NB4 (cell line): ENCODE data around the gene FRMPD1.

Source experiments
- DNase-seq: peaks from one replicate; pipeline ENCODE4 v3.0.0; 2010; ENCODE audit warnings: low read depth
- H3K4me3 ChIP-seq: one replicate; pipeline ENCODE4 v1.5.1; 2011; ENCODE audit warnings: mild to moderate bottlenecking, low read depth, low read length, moderate library complexity
- CTCF ChIP-seq: IDR thresholded peaks from one replicate; pipeline ENCODE4 v1.5.1; 2012; ENCODE audit warnings: low read depth, low read length
- MAX ChIP-seq: IDR thresholded peaks from 2 replicates; pipeline ENCODE4 v1.6.1; 2011; ENCODE audit warnings: low read depth, low read length
- MYC ChIP-seq: IDR thresholded peaks from 2 replicates; pipeline ENCODE4 v1.6.1; 2011; ENCODE audit warnings: low read depth, low read length
- POLR2A ChIP-seq: IDR thresholded peaks from 2 replicates; pipeline ENCODE4 v1.6.1; 2011; ENCODE audit warnings: mild to moderate bottlenecking; ENCODE audit not compliant: insufficient read length; ENCODE audit errors: extremely low read depth

Gene FRMPD1

DNA sequence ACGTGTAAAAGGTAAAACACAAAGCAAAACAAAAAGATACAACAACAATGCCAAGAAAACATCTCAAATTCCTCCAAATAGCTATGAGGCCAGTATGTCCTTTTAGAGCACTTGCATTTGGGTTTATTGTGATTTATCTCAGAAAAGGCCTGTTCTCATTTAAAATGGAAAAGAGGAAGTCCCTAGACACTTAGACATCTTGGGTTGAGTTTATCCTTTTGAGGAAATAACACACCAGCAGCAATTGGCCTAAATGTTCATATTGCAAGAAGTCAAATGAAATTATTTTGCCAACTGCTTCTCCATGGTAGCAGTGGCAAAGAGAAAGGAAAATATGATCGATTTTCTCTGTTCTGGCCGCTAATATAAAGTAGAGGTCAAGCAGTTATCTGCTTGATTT is 59.3 kb downstream of the FRMPD1 start:
- TF ChIP-seq MAX (no peak), POLR2A (no peak), CTCF (no peak), MYC (no peak)
- H3K4me3 ChIP-seq: no peak overlapping the region
- DNase-seq: peak; percentile 14

DNA sequence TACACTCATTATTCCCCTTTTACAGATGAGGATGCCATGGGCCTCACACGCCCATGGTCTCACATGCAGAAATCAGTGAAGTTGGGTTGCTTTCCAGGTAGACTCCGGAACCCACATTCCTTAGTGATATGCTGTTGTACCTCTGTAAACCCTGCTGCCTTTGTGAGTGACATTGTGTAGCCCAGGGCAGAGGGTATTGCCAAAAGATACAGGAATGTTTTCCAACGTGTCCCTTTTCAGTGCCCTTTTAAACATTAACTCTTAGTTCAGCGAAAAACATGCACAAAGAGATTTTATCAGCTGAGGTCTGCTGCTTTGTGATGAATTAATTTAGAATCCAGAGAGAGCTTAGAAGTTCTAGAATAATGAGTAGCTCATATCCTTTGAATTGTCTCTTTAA is 64.5 kb downstream of the FRMPD1 start:
- TF ChIP-seq POLR2A (no peak), CTCF (no peak), MYC (no peak), MAX (no peak)
- no peak for DNase-seq
- no peak overlapping the region for H3K4me3 ChIP-seq

DNA sequence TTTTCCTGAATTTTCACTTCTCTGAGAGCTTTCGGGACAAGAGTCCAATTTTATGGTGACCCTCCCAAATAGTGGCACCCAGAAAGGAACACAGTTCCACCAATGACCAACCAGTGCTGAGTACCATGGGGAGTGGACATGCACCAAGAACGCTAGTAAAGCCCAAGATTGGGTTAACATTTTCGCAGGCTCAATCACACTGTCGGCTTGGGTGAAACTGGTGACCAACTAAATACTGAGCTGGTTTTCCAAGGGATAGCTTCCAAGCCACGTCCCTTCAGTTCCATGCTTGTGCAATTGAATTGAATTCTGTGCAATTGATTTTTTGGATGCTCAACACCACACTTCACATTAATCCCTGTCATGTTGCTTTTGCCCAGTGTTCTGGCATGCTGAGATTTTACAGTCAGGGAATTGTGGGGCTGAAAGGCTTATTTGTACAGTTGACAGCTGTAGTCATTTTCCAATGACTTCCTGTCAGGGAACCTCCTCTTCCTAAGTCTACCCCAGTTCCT is 65.3 kb downstream of the FRMPD1 start:
- no peak overlapping the region for H3K4me3 ChIP-seq
- DNase-seq: no peak
- no peak for TF ChIP-seq CTCF
- no peak for TF ChIP-seq POLR2A
- TF ChIP-seq MAX: no peak
- no peak for TF ChIP-seq MYC

- TF ChIP-seq CTCF: no peak
- TF ChIP-seq MYC: no peak
- TF ChIP-seq MAX: peak; percentile 76
- no peak for TF ChIP-seq POLR2A
- DNase-seq: peak; percentile 2
- no peak overlapping the region for H3K4me3 ChIP-seq
These were observed 68.8 kb downstream of the FRMPD1 start for GRCh38 chr9:37719526-37719925.

DNA sequence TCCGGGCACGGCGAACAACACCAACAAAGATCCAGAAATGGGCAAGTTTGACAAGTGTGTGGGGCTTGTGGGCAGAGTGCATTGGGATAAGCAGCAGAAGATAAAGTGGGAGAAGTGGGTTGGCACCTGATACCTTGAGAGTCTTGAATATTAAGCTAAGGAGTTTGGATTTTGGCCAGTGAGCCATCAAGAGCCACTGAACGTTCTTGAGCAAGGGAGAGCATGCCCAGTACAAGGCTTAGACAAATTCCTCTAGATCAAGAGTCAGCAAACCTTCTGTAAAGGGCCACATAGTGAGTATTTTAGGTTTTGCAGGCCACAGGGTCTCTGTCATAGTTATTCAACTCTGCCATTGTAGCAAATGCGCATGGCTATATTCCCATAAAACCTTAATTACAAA is 76.3 kb downstream of the FRMPD1 start:
- TF ChIP-seq MYC: no peak
- TF ChIP-seq CTCF: no peak
- TF ChIP-seq MAX: no peak
- TF ChIP-seq POLR2A: no peak
- no peak overlapping the region for H3K4me3 ChIP-seq
- no peak for DNase-seq

DNA sequence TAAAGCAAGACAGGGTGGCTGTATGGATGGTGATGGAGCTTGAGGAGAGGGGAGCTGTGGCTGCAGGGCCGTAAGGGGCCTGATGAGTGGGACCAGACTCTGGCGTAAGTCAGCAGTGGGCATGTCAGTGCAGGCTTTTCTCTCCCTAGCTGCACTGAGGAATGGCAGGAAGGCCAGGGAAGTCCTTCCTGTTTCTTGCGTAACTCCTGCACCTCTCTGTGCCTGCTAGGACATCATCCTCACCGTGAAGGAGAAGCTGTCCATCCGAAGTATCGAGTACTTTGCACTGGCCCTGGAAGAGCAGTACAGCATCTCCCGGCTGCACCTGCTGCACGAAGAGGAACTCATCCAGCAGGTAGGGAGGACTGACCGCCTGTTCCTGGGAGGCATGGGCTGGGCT is 78.7 kb downstream of the FRMPD1 start:
- no peak for DNase-seq
- H3K4me3 ChIP-seq: no peak overlapping the region
- no peak for TF ChIP-seq MAX
- no peak for TF ChIP-seq MYC
- no peak for TF ChIP-seq POLR2A
- no peak for TF ChIP-seq CTCF
